ENCODE results near the gene HELLS.
"Not testable (repeated sequence)": the region's sequence is repeated elsewhere in the genome, so short reads cannot be mapped to it uniquely, and the experiment has no call there.

Gene HELLS
- 12.2 to 52.9 (median 31.5) reads per million in 18 experiments for total RNA-seq

- DNase-seq: peak; percentile 77 to 82
These were observed at the start of gene HELLS for GRCh38 chr10:94545391-94546048. Gene HELLS, plus strand, starts transcription at chr10:94545788. Its CDS starts 134 bp downstream, at chr10:94545922.

GRCh38 chr10:94496010-94496409 is 49.6 kb upstream of the HELLS start:
- DNase-seq: no peak

- DNase-seq: no peak
These were observed 48.9 kb upstream of the HELLS start for GRCh38 chr10:94496646-94497045.

GRCh38 chr10:94500063-94500462 is 45.5 kb upstream of the HELLS start:
- DNase-seq: no peak

- DNase-seq: no peak
These were observed 24.0 kb upstream of the HELLS start for GRCh38 chr10:94521276-94522250.

- no peak for DNase-seq
These were observed 21.4 kb upstream of the HELLS start for GRCh38 chr10:94524146-94524545.

GRCh38 chr10:94524711-94525110 is 20.9 kb upstream of the HELLS start:
- DNase-seq: no peak

- DNase-seq: not testable (repeated sequence)
These were observed 14.0 kb upstream of the HELLS start for GRCh38 chr10:94531550-94531949.

GRCh38 chr10:94533027-94533426 is 12.6 kb upstream of the HELLS start:
- DNase-seq: no peak

- DNase-seq: not testable (repeated sequence)
These were observed 3.3 kb upstream of the HELLS start for GRCh38 chr10:94542282-94542681.

GRCh38 chr10:94546049-94546900 is 687 bp downstream of the HELLS start:
- peak; percentile 1 to 11 for DNase-seq

GRCh38 chr10:94546901-94547185 is 1.3 kb downstream of the HELLS start:
- no peak for DNase-seq

GRCh38 chr10:94549221-94549620 is 3.6 kb downstream of the HELLS start:
- DNase-seq: no peak

- not testable (repeated sequence) for DNase-seq
These were observed 22.2 kb downstream of the HELLS start for GRCh38 chr10:94567714-94568307.

GRCh38 chr10:94571081-94571480 is 25.5 kb downstream of the HELLS start:
- DNase-seq: no peak

- no peak for DNase-seq
These were observed 25.9 kb downstream of the HELLS start for GRCh38 chr10:94571528-94571927.

GRCh38 chr10:94578790-94579189 is 33.2 kb downstream of the HELLS start:
- DNase-seq: no peak

- no peak for DNase-seq
These were observed 37.5 kb downstream of the HELLS start for GRCh38 chr10:94583124-94583523.

GRCh38 chr10:94591461-94592205 is 46.0 kb downstream of the HELLS start:
- no peak for DNase-seq

GRCh38 chr10:94602729-94603515 is 57.3 kb downstream of the HELLS start:
- no peak for DNase-seq

- DNase-seq: no peak
These were observed 61.5 kb downstream of the HELLS start for GRCh38 chr10:94607111-94607510.

Measured in inflammatory macrophage (primary cell).